Measurements from ENCODE around the gene GRID1.

The GRID1 gene

DNA sequence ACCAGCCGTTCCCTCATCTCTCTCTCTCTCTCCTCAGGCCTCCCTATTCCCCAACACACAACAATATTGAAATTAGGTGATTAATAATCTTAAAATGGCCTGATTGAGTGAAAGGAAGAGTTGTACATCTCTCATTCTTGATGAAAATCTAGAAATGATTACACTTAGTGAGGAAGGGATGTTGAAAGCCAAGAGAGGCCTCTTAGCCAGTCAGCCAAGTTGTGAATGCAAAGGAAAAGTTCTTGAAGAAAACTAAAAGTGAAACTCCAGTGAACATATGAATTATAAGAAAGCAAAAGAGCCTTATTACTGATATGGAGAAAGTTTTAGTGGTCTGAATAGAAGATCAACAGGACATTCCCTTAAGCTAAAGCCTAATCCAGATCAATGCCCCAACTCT is 695.1 kb downstream of the GRID1 start:
- no peaks in the 10 kb centered on the region for H3K36me3 Mint-ChIP-seq (ENCODE audit: low read depth)
- no peak overlapping the region for H3K27ac Mint-ChIP-seq
- no peak for DNase-seq
- no peaks in the 10 kb centered on the region for H3K4me1 Mint-ChIP-seq
- H3K27me3 Mint-ChIP-seq (ENCODE audit: low read depth, poor library complexity) = peaks cover 20% of the 10 kb centered on the region
- TF ChIP-seq, protein P1, sequence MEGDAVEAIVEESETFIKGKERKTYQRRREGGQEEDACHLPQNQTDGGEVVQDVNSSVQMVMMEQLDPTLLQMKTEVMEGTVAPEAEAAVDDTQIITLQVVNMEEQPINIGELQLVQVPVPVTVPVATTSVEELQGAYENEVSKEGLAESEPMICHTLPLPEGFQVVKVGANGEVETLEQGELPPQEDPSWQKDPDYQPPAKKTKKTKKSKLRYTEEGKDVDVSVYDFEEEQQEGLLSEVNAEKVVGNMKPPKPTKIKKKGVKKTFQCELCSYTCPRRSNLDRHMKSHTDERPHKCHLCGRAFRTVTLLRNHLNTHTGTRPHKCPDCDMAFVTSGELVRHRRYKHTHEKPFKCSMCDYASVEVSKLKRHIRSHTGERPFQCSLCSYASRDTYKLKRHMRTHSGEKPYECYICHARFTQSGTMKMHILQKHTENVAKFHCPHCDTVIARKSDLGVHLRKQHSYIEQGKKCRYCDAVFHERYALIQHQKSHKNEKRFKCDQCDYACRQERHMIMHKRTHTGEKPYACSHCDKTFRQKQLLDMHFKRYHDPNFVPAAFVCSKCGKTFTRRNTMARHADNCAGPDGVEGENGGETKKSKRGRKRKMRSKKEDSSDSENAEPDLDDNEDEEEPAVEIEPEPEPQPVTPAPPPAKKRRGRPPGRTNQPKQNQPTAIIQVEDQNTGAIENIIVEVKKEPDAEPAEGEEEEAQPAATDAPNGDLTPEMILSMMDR (IDR thresholded peaks at IDR 0.05) = no peak
- peaks cover 26% of the 10 kb centered on the region for H3K9me3 Mint-ChIP-seq
- H3K4me3 Mint-ChIP-seq = no peak overlapping the region

DNA sequence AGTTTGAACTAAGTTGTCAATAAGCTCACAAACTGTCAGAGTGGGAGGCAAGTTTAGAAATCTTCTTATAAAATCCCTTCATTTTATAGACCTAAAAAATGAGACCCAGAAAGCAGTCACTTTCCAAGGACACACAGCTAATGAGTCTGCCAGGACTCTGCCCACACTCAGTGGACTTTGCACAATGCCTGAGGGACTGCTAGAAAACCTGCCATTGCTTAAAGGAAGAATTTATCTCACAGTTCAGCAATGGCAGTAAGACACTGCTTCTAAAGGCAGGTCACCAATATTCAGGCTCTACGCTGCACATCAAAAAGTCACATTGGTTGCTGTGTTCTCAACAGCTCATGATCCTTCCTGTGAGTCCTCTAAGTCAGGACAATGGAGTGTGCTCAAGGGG is 698.1 kb downstream of the GRID1 start:
- H3K36me3 Mint-ChIP-seq (ENCODE audit: low read depth) = no peaks in the 10 kb centered on the region
- H3K27ac Mint-ChIP-seq = no peak overlapping the region
- no peak overlapping the region for H3K4me3 Mint-ChIP-seq
- H3K9me3 Mint-ChIP-seq = peaks cover 19% of the 10 kb centered on the region
- peaks cover 25% of the 10 kb centered on the region for H3K27me3 Mint-ChIP-seq (ENCODE audit: low read depth, poor library complexity)
- TF ChIP-seq, protein P1 (IDR thresholded peaks at IDR 0.05) = no peak
- H3K4me1 Mint-ChIP-seq = no peaks in the 10 kb centered on the region
- DNase-seq = no peak

DNA sequence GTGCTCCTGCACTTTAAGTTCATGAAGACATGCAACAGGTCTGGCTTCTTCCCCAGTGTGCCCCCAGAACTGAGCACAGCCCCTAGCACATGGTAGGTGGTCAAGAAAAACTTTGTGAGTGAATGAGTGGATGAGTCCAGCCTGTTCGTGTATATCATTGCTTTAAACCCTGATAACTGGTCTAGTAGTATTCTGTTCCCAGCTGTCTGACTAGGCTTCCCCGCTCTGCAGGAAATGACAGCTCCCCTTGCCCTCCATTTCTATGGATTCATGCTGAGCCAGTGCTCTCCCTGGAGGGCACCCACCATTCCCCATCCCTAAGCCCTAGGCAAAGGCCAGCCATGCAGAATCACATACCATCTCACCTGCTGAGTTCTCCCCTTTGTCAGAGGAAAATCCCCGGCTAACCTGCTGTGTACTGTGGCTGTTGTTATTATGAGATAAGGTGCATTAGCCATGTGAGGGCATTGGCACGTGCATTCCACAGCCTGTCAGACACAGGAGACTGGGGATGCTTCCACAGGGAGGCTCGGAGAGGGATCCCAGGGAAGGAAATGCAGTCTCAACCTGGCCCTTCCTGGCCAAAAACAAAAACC is 698.9 kb downstream of the GRID1 start:
- TF ChIP-seq, protein P1 (IDR thresholded peaks at IDR 0.05) = no peak
- Mint-ChIP-seq H3K27ac (no peak overlapping the region), H3K9me3 (peaks cover 13% of the 10 kb centered on the region), H3K4me3 (no peak overlapping the region), H3K4me1 (no peaks in the 10 kb centered on the region), H3K27me3 (ENCODE audit: low read depth, poor library complexity) (peaks cover 25% of the 10 kb centered on the region), H3K36me3 (ENCODE audit: low read depth) (no peaks in the 10 kb centered on the region)
- DNase-seq = no peak

DNA sequence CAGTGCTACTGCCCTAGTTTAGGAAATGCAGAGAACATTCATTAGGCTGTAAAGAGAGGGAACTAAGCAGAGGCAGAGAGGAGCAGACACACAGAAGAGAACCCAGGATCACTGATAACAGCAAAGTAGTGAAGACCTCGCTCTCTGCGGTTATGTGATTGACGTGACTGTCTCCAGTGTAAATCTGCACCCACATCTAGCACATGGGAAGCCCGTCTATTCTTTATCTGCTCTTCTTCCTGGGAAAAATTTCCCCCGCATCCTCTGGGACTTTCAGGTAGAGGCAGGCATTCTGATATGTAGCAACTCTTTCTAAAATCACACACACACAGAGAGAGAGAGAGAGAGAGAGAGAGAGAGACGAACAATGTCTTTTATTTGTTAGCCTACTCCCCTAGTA is 699.6 kb downstream of the GRID1 start:
- no peaks in the 10 kb centered on the region for H3K36me3 Mint-ChIP-seq (ENCODE audit: low read depth)
- H3K27me3 Mint-ChIP-seq (ENCODE audit: low read depth, poor library complexity) = peaks cover 25% of the 10 kb centered on the region
- no peak overlapping the region for H3K27ac Mint-ChIP-seq
- H3K9me3 Mint-ChIP-seq = peaks cover 5% of the 10 kb centered on the region
- TF ChIP-seq, protein P1 (IDR thresholded peaks at IDR 0.05) = no peak
- DNase-seq = no peak
- H3K4me3 Mint-ChIP-seq = no peak overlapping the region
- H3K4me1 Mint-ChIP-seq = no peaks in the 10 kb centered on the region

DNA sequence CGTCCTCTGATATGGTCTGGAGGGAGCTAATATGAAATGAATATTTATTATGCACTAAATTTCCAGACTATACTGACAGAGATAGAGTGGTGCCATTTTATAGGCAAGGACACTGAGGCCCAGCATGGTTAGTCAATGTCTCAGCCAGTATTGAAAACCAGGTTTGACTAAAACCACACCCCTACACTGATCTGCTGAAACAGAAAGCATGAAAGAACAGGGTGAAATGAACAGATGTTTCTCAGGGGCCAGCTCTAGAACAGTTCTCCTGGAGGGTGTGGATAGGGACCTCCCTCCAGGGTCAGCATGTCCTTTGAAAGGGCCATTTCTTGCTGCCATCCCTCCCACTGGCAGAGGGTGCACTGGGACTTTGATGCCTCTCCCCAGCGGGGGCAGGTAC is 700.5 kb downstream of the GRID1 start:
- H3K9me3 Mint-ChIP-seq = no peaks in the 10 kb centered on the region
- H3K4me1 Mint-ChIP-seq = no peaks in the 10 kb centered on the region
- H3K4me3 Mint-ChIP-seq = no peak overlapping the region
- no peak overlapping the region for H3K27ac Mint-ChIP-seq
- TF ChIP-seq, protein P1 (IDR thresholded peaks at IDR 0.05) = no peak
- peaks cover 25% of the 10 kb centered on the region for H3K27me3 Mint-ChIP-seq (ENCODE audit: low read depth, poor library complexity)
- H3K36me3 Mint-ChIP-seq (ENCODE audit: low read depth) = no peaks in the 10 kb centered on the region
- DNase-seq = no peak

DNA sequence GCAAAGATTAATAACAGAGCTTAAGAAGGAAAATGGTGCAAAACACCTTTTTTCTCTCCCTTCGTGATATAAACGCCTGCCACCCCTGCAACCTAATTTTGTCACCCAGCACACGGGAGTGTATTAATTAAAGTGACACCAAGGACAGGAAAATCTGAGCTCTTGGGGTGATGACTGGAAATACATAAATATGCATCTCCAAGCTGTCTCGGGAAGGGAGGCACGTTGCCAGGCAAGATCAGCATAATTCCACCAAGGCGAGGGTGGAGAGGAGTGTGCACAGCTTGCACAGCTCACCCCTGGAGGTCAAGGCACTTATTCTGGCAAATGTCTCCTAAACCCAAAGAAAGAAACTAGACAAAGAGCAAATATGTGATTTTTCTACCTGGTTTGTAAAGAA is 700.9 kb downstream of the GRID1 start:
- Mint-ChIP-seq H3K27me3 (ENCODE audit: low read depth, poor library complexity) (peaks cover 23% of the 10 kb centered on the region), H3K27ac (no peak overlapping the region), H3K4me1 (no peaks in the 10 kb centered on the region), H3K9me3 (no peaks in the 10 kb centered on the region), H3K4me3 (no peak overlapping the region), H3K36me3 (ENCODE audit: low read depth) (no peaks in the 10 kb centered on the region)
- TF ChIP-seq, protein P1 (IDR thresholded peaks at IDR 0.05) = no peak
- no peak for DNase-seq

Measured in nephron progenitor cell (in vitro differentiated cells).